SJSA1 (cell line): ENCODE measurements around the gene MDFI. TPM values are rescaled to one million over a fixed set of nuclear protein-coding genes. Genes with fewer than 3 reads are reported as not detected.

Experiments used
- DNase-seq, 2 experiments: peaks; one replicate each; pipeline ENCODE4 v3.0.0-alpha.2; 2015 to 2020; ENCODE audit warnings: low spot score in 2 of 2, low read depth in 1 of 2
- H3K27ac ChIP-seq: fragments of 250-450 bp; sonication (Bioruptor Pico); 2 replicates; pipeline ENCODE4 v1.5.1; 2020; ENCODE audit warnings: mild to moderate bottlenecking, moderate library complexity
- H3K27me3 ChIP-seq: fragments of 250-450 bp; sonication (Bioruptor Pico); replicated peaks from 2 replicates; pipeline ENCODE4 v1.5.1; 2020; ENCODE audit warnings: mild to moderate bottlenecking, moderate library complexity
- H3K36me3 ChIP-seq: fragments of 250-450 bp; sonication (Bioruptor Pico); 2 replicates; pipeline ENCODE4 v1.5.1; 2020; ENCODE audit warnings: mild to moderate bottlenecking
- H3K4me1 ChIP-seq: fragments of 250-450 bp; sonication (Bioruptor Pico); replicated peaks from 2 replicates; pipeline ENCODE4 v1.6.1; 2021; ENCODE audit warnings: mild to moderate bottlenecking
- H3K4me3 ChIP-seq: fragments of 250-450 bp; sonication (Bioruptor Pico); 2 replicates; pipeline ENCODE4 v1.5.1; 2020; ENCODE audit warnings: mild to moderate bottlenecking
- H3K9me3 ChIP-seq: fragments of 250-450 bp; sonication (Bioruptor Pico); replicated peaks from 2 replicates; pipeline ENCODE4 v1.5.1; 2020; ENCODE audit warnings: mild to moderate bottlenecking
- total RNA-seq: library from RNA; depleted of rRNA; stranded (reverse); fragments of >200 nt; shearing (Covaris generic); gene quantifications from 2 replicates; pipeline ENCODE4 v1.2.3, GENCODE V29; 2014

The MDFI gene
- total RNA-seq, 1 experiment from 2014 or later: not detected

GRCh38 chr6:41671376-41671775, 33.1 kb downstream of the MDFI start:
- H3K27ac ChIP-seq: no peak overlapping the region
- H3K36me3 ChIP-seq: no peaks in the 10 kb centered on the region
- DNase-seq: no peak
- no peak overlapping the region for H3K4me3 ChIP-seq
- peaks cover 5% of the 10 kb centered on the region; the same call in 1 of the 2 replicates for H3K27me3 ChIP-seq
- H3K4me1 ChIP-seq: no peaks in the 10 kb centered on the region
- no peaks in the 10 kb centered on the region; the same call in 1 of the 2 replicates for H3K9me3 ChIP-seq

GRCh38 chr6:41672016-41672415, 33.7 kb downstream of the MDFI start:
- no peaks in the 10 kb centered on the region for H3K36me3 ChIP-seq
- no peak overlapping the region for H3K27ac ChIP-seq
- no peak for DNase-seq
- H3K27me3 ChIP-seq: peaks cover 5% of the 10 kb centered on the region; the same call in 1 of the 2 replicates
- no peaks in the 10 kb centered on the region for H3K4me1 ChIP-seq
- no peaks in the 10 kb centered on the region; the same call in 1 of the 2 replicates for H3K9me3 ChIP-seq
- no peak overlapping the region for H3K4me3 ChIP-seq

- Histone ChIP-seq H3K36me3 (no peaks in the 10 kb centered on the region), H3K4me3 (no peak overlapping the region), H3K9me3 (no peaks in the 10 kb centered on the region; the same call in 1 of the 2 replicates), H3K27me3 (peaks cover 5% of the 10 kb centered on the region; the same call in 1 of the 2 replicates), H3K4me1 (no peaks in the 10 kb centered on the region), H3K27ac (no peak overlapping the region)
- no peak for DNase-seq
Observed at GRCh38 chr6:41672816-41673703, 34.8 kb downstream of the MDFI start.

GRCh38 chr6:41673704-41674000, 35.4 kb downstream of the MDFI start:
- H3K4me1 ChIP-seq: no peaks in the 10 kb centered on the region
- H3K27me3 ChIP-seq: peaks cover 5% of the 10 kb centered on the region; the same call in 1 of the 2 replicates
- H3K4me3 ChIP-seq: no peak overlapping the region
- no peaks in the 10 kb centered on the region; the same call in 1 of the 2 replicates for H3K9me3 ChIP-seq
- no peaks in the 10 kb centered on the region for H3K36me3 ChIP-seq
- DNase-seq: no peak
- no peak overlapping the region for H3K27ac ChIP-seq

- Histone ChIP-seq H3K4me1 (no peaks in the 10 kb centered on the region), H3K36me3 (no peaks in the 10 kb centered on the region), H3K27ac (no peak overlapping the region), H3K4me3 (no peak overlapping the region), H3K27me3 (peaks cover 5% of the 10 kb centered on the region; the same call in 1 of the 2 replicates), H3K9me3 (no peaks in the 10 kb centered on the region; the same call in 1 of the 2 replicates)
- DNase-seq: no peak
Observed at GRCh38 chr6:41674231-41675000, 36.1 kb downstream of the MDFI start.

GRCh38 chr6:41675176-41675775, 37.0 kb downstream of the MDFI start:
- Histone ChIP-seq H3K9me3 (no peaks in the 10 kb centered on the region; the same call in 1 of the 2 replicates), H3K27ac (no peak overlapping the region), H3K36me3 (no peaks in the 10 kb centered on the region), H3K4me1 (no peaks in the 10 kb centered on the region), H3K27me3 (peaks cover 5% of the 10 kb centered on the region; the same call in 1 of the 2 replicates), H3K4me3 (no peak overlapping the region)
- no peak for DNase-seq

- DNase-seq: no peak
- H3K27me3 ChIP-seq: no peaks in the 10 kb centered on the region
- H3K4me3 ChIP-seq: no peak overlapping the region
- no peaks in the 10 kb centered on the region for H3K4me1 ChIP-seq
- H3K36me3 ChIP-seq: no peaks in the 10 kb centered on the region
- H3K27ac ChIP-seq: no peak overlapping the region
- no peaks in the 10 kb centered on the region for H3K9me3 ChIP-seq
Observed at GRCh38 chr6:41675992-41676391, 37.7 kb downstream of the MDFI start.

- Histone ChIP-seq H3K4me3 (no peak overlapping the region), H3K27ac (no peak overlapping the region), H3K36me3 (no peaks in the 10 kb centered on the region), H3K9me3 (no peaks in the 10 kb centered on the region), H3K4me1 (no peaks in the 10 kb centered on the region; the same call in 1 of the 2 replicates), H3K27me3 (no peaks in the 10 kb centered on the region)
- DNase-seq: no peak
Observed at GRCh38 chr6:41676431-41676830, 38.2 kb downstream of the MDFI start.

- no peak overlapping the region for H3K27ac ChIP-seq
- H3K27me3 ChIP-seq: no peaks in the 10 kb centered on the region
- H3K4me1 ChIP-seq: peaks cover 4% of the 10 kb centered on the region
- no peak for DNase-seq
- H3K36me3 ChIP-seq: no peaks in the 10 kb centered on the region
- H3K4me3 ChIP-seq: no peak overlapping the region
- H3K9me3 ChIP-seq: no peaks in the 10 kb centered on the region
Observed at GRCh38 chr6:41677124-41677921, 39.1 kb downstream of the MDFI start.

- Histone ChIP-seq H3K27me3 (no peaks in the 10 kb centered on the region), H3K4me3 (no peak overlapping the region), H3K9me3 (no peaks in the 10 kb centered on the region), H3K27ac (no peak overlapping the region), H3K36me3 (no peaks in the 10 kb centered on the region), H3K4me1 (peaks cover 10% of the 10 kb centered on the region)
- no peak for DNase-seq
Observed at GRCh38 chr6:41678511-41679084, 40.3 kb downstream of the MDFI start.

- DNase-seq: no peak
- Histone ChIP-seq H3K4me1 (peaks cover 13% of the 10 kb centered on the region), H3K36me3 (no peaks in the 10 kb centered on the region), H3K27me3 (no peaks in the 10 kb centered on the region), H3K4me3 (no peak overlapping the region), H3K9me3 (no peaks in the 10 kb centered on the region), H3K27ac (no peak overlapping the region)
Observed at GRCh38 chr6:41679696-41680095, 41.4 kb downstream of the MDFI start.

GRCh38 chr6:41680182-41680965, 42.1 kb downstream of the MDFI start:
- no peak overlapping the region for H3K4me3 ChIP-seq
- no peaks in the 10 kb centered on the region for H3K27me3 ChIP-seq
- peaks cover 13% of the 10 kb centered on the region for H3K4me1 ChIP-seq
- no peak for DNase-seq
- no peaks in the 10 kb centered on the region for H3K9me3 ChIP-seq
- H3K27ac ChIP-seq: no peak overlapping the region
- no peaks in the 10 kb centered on the region for H3K36me3 ChIP-seq
